Measurements from ENCODE around the gene STK10. TPM values are rescaled to one million over a fixed set of nuclear protein-coding genes. Genes with fewer than 3 reads are reported as not detected.

The STK10 gene
- total RNA-seq, 3 donors from 2014 or later (not counting 1 experiment from before 2014, with no cell fraction given), result 705 to 879 (median 783) TPM

DNA sequence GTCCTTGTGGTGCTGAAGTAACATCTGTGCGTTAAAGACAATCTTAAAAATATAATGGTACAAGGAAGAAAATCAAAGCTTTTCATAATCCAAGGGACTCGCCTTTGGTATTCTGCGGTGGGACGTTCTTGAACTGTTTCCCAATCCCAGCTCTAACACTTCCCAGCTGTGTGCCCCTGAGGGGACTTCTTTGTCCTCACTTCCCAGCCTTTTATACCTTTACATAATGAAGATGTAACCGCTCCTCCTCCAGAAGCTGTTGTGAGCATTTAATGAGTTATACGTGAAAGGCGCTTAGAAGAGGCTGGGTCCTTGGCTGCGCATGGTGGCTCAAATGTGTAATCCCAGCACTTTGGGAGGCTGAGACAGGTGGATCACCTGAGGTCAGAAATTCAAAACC lies 16.9 kb downstream of the STK10 start:
- no peaks in the 10 kb centered on the region for H3K9me3 ChIP-seq (ENCODE audit: control insufficient read depth, insufficient read depth, low read length)
- H3K27me3 ChIP-seq (ENCODE audit: control insufficient read depth, insufficient read depth, low read length), result no peaks in the 10 kb centered on the region
- H3K4me1 ChIP-seq (ENCODE audit: control insufficient read depth, insufficient read depth, low read length), result peaks cover 95% of the 10 kb centered on the region
- DNase-seq, result no peak
- peak overlapping the region; percentile 66 for H3K27ac ChIP-seq (ENCODE audit: low read length)
- TF ChIP-seq, protein P1, sequence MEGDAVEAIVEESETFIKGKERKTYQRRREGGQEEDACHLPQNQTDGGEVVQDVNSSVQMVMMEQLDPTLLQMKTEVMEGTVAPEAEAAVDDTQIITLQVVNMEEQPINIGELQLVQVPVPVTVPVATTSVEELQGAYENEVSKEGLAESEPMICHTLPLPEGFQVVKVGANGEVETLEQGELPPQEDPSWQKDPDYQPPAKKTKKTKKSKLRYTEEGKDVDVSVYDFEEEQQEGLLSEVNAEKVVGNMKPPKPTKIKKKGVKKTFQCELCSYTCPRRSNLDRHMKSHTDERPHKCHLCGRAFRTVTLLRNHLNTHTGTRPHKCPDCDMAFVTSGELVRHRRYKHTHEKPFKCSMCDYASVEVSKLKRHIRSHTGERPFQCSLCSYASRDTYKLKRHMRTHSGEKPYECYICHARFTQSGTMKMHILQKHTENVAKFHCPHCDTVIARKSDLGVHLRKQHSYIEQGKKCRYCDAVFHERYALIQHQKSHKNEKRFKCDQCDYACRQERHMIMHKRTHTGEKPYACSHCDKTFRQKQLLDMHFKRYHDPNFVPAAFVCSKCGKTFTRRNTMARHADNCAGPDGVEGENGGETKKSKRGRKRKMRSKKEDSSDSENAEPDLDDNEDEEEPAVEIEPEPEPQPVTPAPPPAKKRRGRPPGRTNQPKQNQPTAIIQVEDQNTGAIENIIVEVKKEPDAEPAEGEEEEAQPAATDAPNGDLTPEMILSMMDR (IDR thresholded peaks at IDR 0.05), result no peak
- peaks cover 27% of the 10 kb centered on the region for H3K36me3 ChIP-seq (ENCODE audit: control insufficient read depth, insufficient read depth, low read length)
- no peak for ATAC-seq
- WGBS (ENCODE audit: insufficient coverage), result 75% methylated on average over 8 of the region's 8 CpGs
- H3K4me3 ChIP-seq (ENCODE audit: low read length), result no peak overlapping the region
- peak overlapping the region; percentile 97 to 98 for H3K27ac Mint-ChIP-seq
- peak overlapping the region; percentile 80 for H3K4me3 Mint-ChIP-seq
- peaks cover 94 to 99% of the 10 kb centered on the region in 2 donors for H3K4me1 Mint-ChIP-seq
- no peaks in the 10 kb centered on the region for H3K36me3 Mint-ChIP-seq
- H3K9me3 Mint-ChIP-seq, result no peaks in the 10 kb centered on the region
- no peaks in the 10 kb centered on the region for H3K27me3 Mint-ChIP-seq (ENCODE audit: low read depth in 2 of 2)
- intact Hi-C loops (cut with micrococcal nuclease), result loop anchor here (5.0 kb wide), 1 partner anchor 39 kb away; no protein-coding TSS in a partner anchor

DNA sequence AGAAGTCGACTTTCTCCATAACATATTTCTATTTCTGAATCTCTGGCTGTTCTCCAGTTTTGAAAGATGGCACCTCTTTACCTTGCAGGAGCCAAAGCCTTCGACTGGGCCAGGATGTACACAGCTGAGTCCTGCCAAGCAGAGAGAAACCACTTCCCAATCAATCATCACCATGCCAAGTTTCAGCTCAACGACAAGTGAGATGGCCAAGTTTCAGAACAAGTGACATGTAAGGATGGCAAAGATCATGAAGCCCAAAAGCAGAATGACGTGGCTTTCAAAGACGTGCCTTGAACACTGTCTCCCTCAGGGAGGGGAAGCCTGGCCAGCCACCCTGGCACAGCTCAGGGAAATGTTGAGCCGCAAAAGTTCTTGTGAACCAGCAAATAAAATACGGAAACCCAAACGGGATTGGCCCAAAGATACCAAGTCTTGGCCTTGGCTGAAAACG lies 17.7 kb downstream of the STK10 start:
- no peak for DNase-seq
- Histone ChIP-seq H3K9me3 (ENCODE audit: control insufficient read depth, insufficient read depth, low read length) (no peaks in the 10 kb centered on the region), H3K4me1 (ENCODE audit: control insufficient read depth, insufficient read depth, low read length) (peaks cover 96% of the 10 kb centered on the region), H3K27ac (ENCODE audit: low read length) (peak overlapping the region; percentile 66), H3K36me3 (ENCODE audit: control insufficient read depth, insufficient read depth, low read length) (peaks cover 33% of the 10 kb centered on the region), H3K27me3 (ENCODE audit: control insufficient read depth, insufficient read depth, low read length) (no peaks in the 10 kb centered on the region), H3K4me3 (ENCODE audit: low read length) (no peak overlapping the region)
- no peak for ATAC-seq
- TF ChIP-seq, protein P1 (IDR thresholded peaks at IDR 0.05), result no peak
- H3K9me3 Mint-ChIP-seq, result no peaks in the 10 kb centered on the region
- H3K27me3 Mint-ChIP-seq (ENCODE audit: low read depth in 2 of 2), result no peaks in the 10 kb centered on the region
- H3K27ac Mint-ChIP-seq, result peak overlapping the region; percentile 97 to 98
- 52% methylated on average over 8 of the region's 9 CpGs for WGBS (ENCODE audit: insufficient coverage)
- H3K4me1 Mint-ChIP-seq, result peaks cover 88 to 97% of the 10 kb centered on the region in 2 donors
- intact Hi-C loops (cut with micrococcal nuclease), result loop anchor here (5.0 kb wide), 1 partner anchor 38 kb away; no protein-coding TSS in a partner anchor
- H3K36me3 Mint-ChIP-seq, result no peaks in the 10 kb centered on the region
- peak overlapping the region; percentile 80 for H3K4me3 Mint-ChIP-seq

DNA sequence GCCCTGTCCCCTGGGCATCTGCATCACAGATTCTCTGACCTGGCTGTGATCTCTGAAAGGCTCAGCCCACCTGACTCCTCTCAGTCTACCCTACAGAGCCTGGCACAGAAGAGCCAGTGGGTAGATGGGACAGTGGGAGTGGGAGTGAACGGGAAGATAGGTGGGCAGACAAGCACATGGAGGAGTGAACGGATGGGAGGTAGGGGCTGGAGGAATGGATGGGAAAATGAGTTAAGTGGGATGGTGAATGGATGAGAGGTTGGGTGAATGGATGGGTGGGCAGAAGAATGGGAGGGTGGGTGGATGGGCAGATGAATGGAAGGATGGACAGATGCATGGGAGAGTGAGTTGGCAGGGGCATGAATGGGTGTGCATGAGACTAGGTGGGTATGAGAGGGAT lies 18.8 kb downstream of the STK10 start:
- ATAC-seq, result no peak
- DNase-seq, result no peak
- Histone ChIP-seq H3K4me1 (ENCODE audit: control insufficient read depth, insufficient read depth, low read length) (peaks cover 97% of the 10 kb centered on the region), H3K36me3 (ENCODE audit: control insufficient read depth, insufficient read depth, low read length) (peaks cover 37% of the 10 kb centered on the region), H3K4me3 (ENCODE audit: low read length) (no peak overlapping the region), H3K27me3 (ENCODE audit: control insufficient read depth, insufficient read depth, low read length) (no peaks in the 10 kb centered on the region), H3K27ac (ENCODE audit: low read length) (peak overlapping the region; percentile 66), H3K9me3 (ENCODE audit: control insufficient read depth, insufficient read depth, low read length) (no peaks in the 10 kb centered on the region)
- Mint-ChIP-seq H3K27ac (peak overlapping the region; percentile 97 to 98), H3K4me1 (peaks cover 77 to 97% of the 10 kb centered on the region in 2 donors), H3K4me3 (peak overlapping the region; percentile 80), H3K36me3 (no peaks in the 10 kb centered on the region), H3K27me3 (ENCODE audit: low read depth in 2 of 2) (no peaks in the 10 kb centered on the region), H3K9me3 (no peaks in the 10 kb centered on the region)
- intact Hi-C loops (cut with micrococcal nuclease), result no loop called here
- TF ChIP-seq, protein P1 (IDR thresholded peaks at IDR 0.05), result no peak
- WGBS (ENCODE audit: insufficient coverage), result 90% methylated on average over 2 of the region's 2 CpGs

DNA sequence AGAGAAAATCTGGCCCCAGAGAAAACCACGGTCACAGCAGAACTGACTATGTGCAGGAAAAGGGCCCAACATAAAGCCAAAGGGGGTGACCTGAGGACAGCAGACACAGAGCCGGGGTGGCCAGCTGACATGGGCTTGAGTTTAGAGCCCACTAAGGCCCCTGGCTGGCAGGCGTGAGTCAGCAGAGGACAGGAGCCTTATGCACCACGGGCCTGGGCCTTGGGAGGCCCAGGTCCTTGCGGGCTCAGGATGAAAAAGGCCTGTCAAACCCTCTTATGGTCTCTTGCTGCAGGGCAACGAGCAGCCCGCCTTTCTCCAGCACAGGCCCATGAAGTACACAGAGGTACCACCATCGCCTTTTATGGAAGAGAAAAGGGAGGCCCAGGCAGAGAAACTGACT lies 19.7 kb downstream of the STK10 start:
- no peaks in the 10 kb centered on the region for H3K36me3 Mint-ChIP-seq
- H3K27ac Mint-ChIP-seq, result peak overlapping the region; percentile 97 to 98
- peak overlapping the region; percentile 66 for H3K27ac ChIP-seq (ENCODE audit: low read length)
- no peaks in the 10 kb centered on the region for H3K27me3 Mint-ChIP-seq (ENCODE audit: low read depth in 2 of 2)
- H3K4me3 Mint-ChIP-seq, result peak overlapping the region; percentile 80
- H3K36me3 ChIP-seq (ENCODE audit: control insufficient read depth, insufficient read depth, low read length), result peaks cover 37% of the 10 kb centered on the region
- peak in 2 of 3 donors; percentile 10 to 11 for ATAC-seq
- H3K4me3 ChIP-seq (ENCODE audit: low read length), result no peak overlapping the region
- 53% methylated on average over 8 of the region's 8 CpGs for WGBS (ENCODE audit: insufficient coverage)
- H3K4me1 ChIP-seq (ENCODE audit: control insufficient read depth, insufficient read depth, low read length), result peaks cover 97% of the 10 kb centered on the region
- peaks cover 74 to 94% of the 10 kb centered on the region in 2 donors for H3K4me1 Mint-ChIP-seq
- H3K9me3 Mint-ChIP-seq, result no peaks in the 10 kb centered on the region
- no peaks in the 10 kb centered on the region for H3K27me3 ChIP-seq (ENCODE audit: control insufficient read depth, insufficient read depth, low read length)
- no peaks in the 10 kb centered on the region for H3K9me3 ChIP-seq (ENCODE audit: control insufficient read depth, insufficient read depth, low read length)
- intact Hi-C loops (cut with micrococcal nuclease), result no loop called here
- no peak for DNase-seq
- TF ChIP-seq, protein P1 (IDR thresholded peaks at IDR 0.05), result no peak
